IMR-90 (cell line): Measurements from ENCODE around the gene PAK4.

ENCODE experiments used
- BHLHE40 ChIP-seq: fragments of 150-350 bp; IDR thresholded peaks from 2 replicates; pipeline ENCODE4 v1.6.1; 2016; ENCODE audit warnings: mild to moderate bottlenecking, low read depth, low read length
- CEBPB ChIP-seq: IDR thresholded peaks from 2 replicates; pipeline ENCODE4 v1.6.1; 2012; ENCODE audit warnings: low read depth, low read length, improper control_type of control experiment
- NFE2L2 ChIP-seq: fragments of 150-350 bp; IDR thresholded peaks from 2 replicates; pipeline ENCODE4 v1.6.1; 2016; ENCODE audit warnings: low read depth, mild to moderate bottlenecking, low read length
- POLR2A ChIP-seq: IDR thresholded peaks from 2 replicates; pipeline ENCODE4 v1.6.1; 2012; ENCODE audit warnings: mild to moderate bottlenecking, low read depth, low read length
- RAD21 ChIP-seq: IDR thresholded peaks from 2 replicates; pipeline ENCODE4 v1.6.1; 2012; ENCODE audit warnings: low read length, improper control_type of control experiment
- RCOR1 ChIP-seq: IDR thresholded peaks from 2 replicates; pipeline ENCODE4 v1.6.1; 2012; ENCODE audit warnings: mild to moderate bottlenecking, low read length, improper control_type of control experiment; ENCODE audit not compliant: insufficient replicate concordance
- RFX5 ChIP-seq: IDR thresholded peaks from 2 replicates; pipeline ENCODE4 v1.8.0; 2012; ENCODE audit warnings: low read depth, mild to moderate bottlenecking, low read length, moderate library complexity
- TF ChIP-seq, protein P1 (sequence below): conservative IDR thresholded peaks from 2 replicates; pipeline ENCODE4 v1.5.1; 2012; ENCODE audit warnings: mild to moderate bottlenecking, low read depth, low read length, improper control_type of control experiment
- TF ChIP-seq, protein P2 (sequence below): fragments of 150-350 bp; IDR thresholded peaks from 2 replicates; pipeline ENCODE4 v1.6.1; 2017; ENCODE audit warnings: mild to moderate bottlenecking, antibody characterized with exemption, low read length, low read depth

DNA sequence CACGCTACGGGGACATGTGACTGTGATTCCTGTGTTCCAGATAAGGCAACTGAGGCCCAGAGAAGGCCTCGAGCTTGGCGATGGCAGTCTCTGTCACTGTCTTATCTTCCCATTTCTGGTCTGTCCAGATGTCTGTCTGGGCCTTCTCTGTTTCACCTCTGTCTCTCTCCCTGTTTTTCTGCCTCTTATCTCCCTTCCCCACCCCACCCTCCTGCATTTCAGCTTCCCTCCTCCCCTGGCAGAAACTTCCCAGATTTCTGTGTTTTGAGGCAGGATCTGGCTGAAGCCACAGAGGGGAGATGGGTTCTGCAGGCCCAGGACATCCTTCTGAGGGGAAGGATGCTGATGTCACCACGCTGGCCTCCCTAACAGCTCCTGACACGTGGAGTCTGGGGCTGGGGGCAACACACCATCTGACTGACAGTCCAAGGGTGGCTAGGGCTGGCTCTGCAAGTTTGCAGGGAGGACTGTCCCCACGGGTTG is 14.4 kb downstream of the PAK4 start:
- TF ChIP-seq, protein P1, sequence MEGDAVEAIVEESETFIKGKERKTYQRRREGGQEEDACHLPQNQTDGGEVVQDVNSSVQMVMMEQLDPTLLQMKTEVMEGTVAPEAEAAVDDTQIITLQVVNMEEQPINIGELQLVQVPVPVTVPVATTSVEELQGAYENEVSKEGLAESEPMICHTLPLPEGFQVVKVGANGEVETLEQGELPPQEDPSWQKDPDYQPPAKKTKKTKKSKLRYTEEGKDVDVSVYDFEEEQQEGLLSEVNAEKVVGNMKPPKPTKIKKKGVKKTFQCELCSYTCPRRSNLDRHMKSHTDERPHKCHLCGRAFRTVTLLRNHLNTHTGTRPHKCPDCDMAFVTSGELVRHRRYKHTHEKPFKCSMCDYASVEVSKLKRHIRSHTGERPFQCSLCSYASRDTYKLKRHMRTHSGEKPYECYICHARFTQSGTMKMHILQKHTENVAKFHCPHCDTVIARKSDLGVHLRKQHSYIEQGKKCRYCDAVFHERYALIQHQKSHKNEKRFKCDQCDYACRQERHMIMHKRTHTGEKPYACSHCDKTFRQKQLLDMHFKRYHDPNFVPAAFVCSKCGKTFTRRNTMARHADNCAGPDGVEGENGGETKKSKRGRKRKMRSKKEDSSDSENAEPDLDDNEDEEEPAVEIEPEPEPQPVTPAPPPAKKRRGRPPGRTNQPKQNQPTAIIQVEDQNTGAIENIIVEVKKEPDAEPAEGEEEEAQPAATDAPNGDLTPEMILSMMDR: no peak
- TF ChIP-seq, protein P2, sequence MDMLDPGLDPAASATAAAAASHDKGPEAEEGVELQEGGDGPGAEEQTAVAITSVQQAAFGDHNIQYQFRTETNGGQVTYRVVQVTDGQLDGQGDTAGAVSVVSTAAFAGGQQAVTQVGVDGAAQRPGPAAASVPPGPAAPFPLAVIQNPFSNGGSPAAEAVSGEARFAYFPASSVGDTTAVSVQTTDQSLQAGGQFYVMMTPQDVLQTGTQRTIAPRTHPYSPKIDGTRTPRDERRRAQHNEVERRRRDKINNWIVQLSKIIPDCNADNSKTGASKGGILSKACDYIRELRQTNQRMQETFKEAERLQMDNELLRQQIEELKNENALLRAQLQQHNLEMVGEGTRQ: no peak
- no peak for TF ChIP-seq RCOR1
- no peak for TF ChIP-seq POLR2A
- TF ChIP-seq RFX5: no peak
- no peak for TF ChIP-seq RAD21
- TF ChIP-seq BHLHE40: no peak
- no peak for TF ChIP-seq CEBPB
- TF ChIP-seq NFE2L2: no peak
